ENCODE measurements around the gene IFNGR2. TPM values are rescaled to one million over a fixed set of nuclear protein-coding genes. Genes with fewer than 3 reads are reported as not detected.

The IFNGR2 gene
- total and polyA plus RNA-seq, 2 of the 4 experiments (the other 2 are of a cell fraction), result 66.0 to 73.8 TPM

- H3K23ac ChIP-seq (ENCODE audit: low read depth, low read length), result no peak overlapping the region
- H3K27ac ChIP-seq (ENCODE audit: insufficient read depth, low read length), result no peak overlapping the region
- no peak overlapping the region for H2AK5ac ChIP-seq (ENCODE audit: low read depth, low read length)
- no peak overlapping the region for H3K56ac ChIP-seq (ENCODE audit: extremely low read depth, insufficient read depth, low read length)
- H3K18ac ChIP-seq (ENCODE audit: low read depth, low read length), result no peak overlapping the region
- no peaks in the 10 kb centered on the region for H3K9me3 ChIP-seq (ENCODE audit: control insufficient read depth, insufficient read depth, low read length)
- peaks cover 28% of the 10 kb centered on the region for H3K36me3 ChIP-seq (ENCODE audit: control insufficient read depth, insufficient read depth, low read length)
- H2AFZ ChIP-seq (replicated peaks; ENCODE audit: low read length, poor library complexity), result no peak overlapping the region
- intact Hi-C loops (cut with micrococcal nuclease) (no loop called here), in situ Hi-C loops (cut with MboI; ENCODE audit: low sequenced_read_pairs) (no loop called here), dilution Hi-C loops (cut with HindIII; ENCODE audit: low sequenced_read_pairs, unreplicated experiment) (no loop called here)
- peaks cover 43 to 66% of the 10 kb centered on the region in 2 experiments for H3K79me1 ChIP-seq (ENCODE audit: low read depth in 1 of 2, low read length in 2 of 2)
- ChIA-PET CTCF (no interaction called here), POLR2A (ENCODE audit: unreplicated experiment) (no interaction called here)
- H4K5ac ChIP-seq (ENCODE audit: low read depth, low read length), result no peak overlapping the region
- DNase-seq (no peak), ATAC-seq (ENCODE audit: low read depth) (no peak)
- H2BK120ac ChIP-seq (ENCODE audit: low read depth, low read length), result no peak overlapping the region
- H3K9ac ChIP-seq (ENCODE audit: low read depth, low read length), result no peak overlapping the region
- H3K4me1 ChIP-seq (ENCODE audit: control insufficient read depth, insufficient read depth, low read length), result peaks cover 6% of the 10 kb centered on the region
- no peak overlapping the region for H2BK20ac ChIP-seq (ENCODE audit: low read depth, low read length)
- no peak overlapping the region for H4K8ac ChIP-seq (ENCODE audit: low read depth in 2 of 2, low read length in 2 of 2)
- peaks cover 65% of the 10 kb centered on the region for H4K20me1 ChIP-seq (ENCODE audit: insufficient read depth, low read length)
- H2BK15ac ChIP-seq (ENCODE audit: low read depth, low read length), result no peak overlapping the region
- 100% methylated on average over 5 of the region's 14 CpGs; no CpG with 5 or more reads in 1 of the 2 experiments for WGBS, 2 experiments (ENCODE audit: extremely low coverage in 2 of 2, insufficient read length in 1 of 2)
- H3K4me3 ChIP-seq (ENCODE audit: insufficient read depth, low read depth, low read length), result no peak overlapping the region
- peaks cover 17% of the 10 kb centered on the region for H3K9me1 ChIP-seq (ENCODE audit: insufficient read depth, low read length)
- BruUV-seq (replicated peaks), result no TSS peak
- no peak overlapping the region for H3K14ac ChIP-seq (replicated peaks; ENCODE audit: low read depth, low read length)
- no peak overlapping the region for H3K4me2 ChIP-seq (ENCODE audit: low read depth, low read length)
- H3K27me3 ChIP-seq (ENCODE audit: control insufficient read depth, insufficient read depth, low read length), result no peaks in the 10 kb centered on the region
- no peak overlapping the region for H2AK9ac ChIP-seq (replicated peaks; ENCODE audit: low read depth, low read length, poor library complexity)
- H2BK5ac ChIP-seq (ENCODE audit: low read depth, low read length, poor library complexity, severe bottlenecking), result no peak overlapping the region
- H3K4ac ChIP-seq (ENCODE audit: low read depth, low read length), result no peak overlapping the region
- no peak overlapping the region for H4K91ac ChIP-seq (ENCODE audit: insufficient read depth, low read depth, low read length)
- TF ChIP-seq BHLHE40 (IDR thresholded peaks at IDR 0.05; ENCODE audit: low read depth, low read length), result no peak
- TF ChIP-seq MAFK (IDR thresholded peaks at IDR 0.05; ENCODE audit: low read depth, low read length), result no peak
- TF ChIP-seq MXI1 (IDR thresholded peaks at IDR 0.05; ENCODE audit: borderline replicate concordance, low read depth, low read length), result no peak
- TF ChIP-seq CHD1 (IDR thresholded peaks at IDR 0.05; ENCODE audit: low read depth, low read length), result no peak
- TF ChIP-seq POLR2A (IDR thresholded peaks at IDR 0.05; ENCODE audit: low read depth, low read length), result no peak
- no peak for TF ChIP-seq SMC3 (IDR thresholded peaks at IDR 0.05; ENCODE audit: low read depth, low read length)
- no peak for TF ChIP-seq FOS (IDR thresholded peaks at IDR 0.05; ENCODE audit: low read depth, low read length)
- no peak for TF ChIP-seq CTCF (conservative IDR thresholded peaks at IDR 0.05; ENCODE audit: low read depth, low read length)
- TF ChIP-seq CEBPB (IDR thresholded peaks at IDR 0.05; ENCODE audit: low read depth, low read length), result no peak
- TF ChIP-seq, protein P1, sequence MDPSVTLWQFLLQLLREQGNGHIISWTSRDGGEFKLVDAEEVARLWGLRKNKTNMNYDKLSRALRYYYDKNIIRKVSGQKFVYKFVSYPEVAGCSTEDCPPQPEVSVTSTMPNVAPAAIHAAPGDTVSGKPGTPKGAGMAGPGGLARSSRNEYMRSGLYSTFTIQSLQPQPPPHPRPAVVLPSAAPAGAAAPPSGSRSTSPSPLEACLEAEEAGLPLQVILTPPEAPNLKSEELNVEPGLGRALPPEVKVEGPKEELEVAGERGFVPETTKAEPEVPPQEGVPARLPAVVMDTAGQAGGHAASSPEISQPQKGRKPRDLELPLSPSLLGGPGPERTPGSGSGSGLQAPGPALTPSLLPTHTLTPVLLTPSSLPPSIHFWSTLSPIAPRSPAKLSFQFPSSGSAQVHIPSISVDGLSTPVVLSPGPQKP (IDR thresholded peaks at IDR 0.05; ENCODE audit: borderline replicate concordance, low read depth, low read length), result no peak
- TF ChIP-seq RFX5 (IDR thresholded peaks at IDR 0.05; ENCODE audit: low read depth, low read length), result no peak
- no peak for TF ChIP-seq NFE2L2 (IDR thresholded peaks at IDR 0.05; ENCODE audit: low read depth, low read length)
- no peak for TF ChIP-seq MAZ (IDR thresholded peaks at IDR 0.05; ENCODE audit: borderline replicate concordance, low read depth, low read length)
- no peak for TF ChIP-seq USF2 (IDR thresholded peaks at IDR 0.05; ENCODE audit: low read depth, low read length)
- TF ChIP-seq RAD21 (IDR thresholded peaks at IDR 0.05; ENCODE audit: low read length), result no peak
- TF ChIP-seq RCOR1 (IDR thresholded peaks at IDR 0.05; ENCODE audit: insufficient replicate concordance, low read length), result no peak
These were observed 10.9 kb downstream of the IFNGR2 start for GRCh38 chr21:33414068-33414467.
